ENCODE data around the gene LPCAT2.

GRCh38 chr16:55469821-55470532 lies 38.9 kb upstream of the LPCAT2 start:
- TF ChIP-seq ZNF83 (CRISPR knock-in tag; IDR thresholded peaks at IDR 0.05; ENCODE audit: borderline replicate concordance) (no peak), ZBTB33 (CRISPR knock-in tag; IDR thresholded peaks at IDR 0.05) (no peak), ZNF878 (CRISPR knock-in tag; IDR thresholded peaks at IDR 0.05) (no peak), ZNF605 (CRISPR knock-in tag; IDR thresholded peaks at IDR 0.05) (no peak), IRF9 (CRISPR knock-in tag; IDR thresholded peaks at IDR 0.05; ENCODE audit: borderline replicate concordance) (no peak), CTCF (CRISPR knock-in tag; IDR thresholded peaks at IDR 0.05) (no peak), USF2 (IDR thresholded peaks at IDR 0.05; ENCODE audit: low read depth, low read length) (no peak), USF2 (CRISPR knock-in tag; IDR thresholded peaks at IDR 0.05; ENCODE audit: borderline replicate concordance) (no peak)

All from HepG2 (cell line).